Measurements from ENCODE around the gene MYO9A.
A peak's percentile ranks its signal among the peaks of the same experiment; 100 is the strongest.

MYO9A gene

DNA sequence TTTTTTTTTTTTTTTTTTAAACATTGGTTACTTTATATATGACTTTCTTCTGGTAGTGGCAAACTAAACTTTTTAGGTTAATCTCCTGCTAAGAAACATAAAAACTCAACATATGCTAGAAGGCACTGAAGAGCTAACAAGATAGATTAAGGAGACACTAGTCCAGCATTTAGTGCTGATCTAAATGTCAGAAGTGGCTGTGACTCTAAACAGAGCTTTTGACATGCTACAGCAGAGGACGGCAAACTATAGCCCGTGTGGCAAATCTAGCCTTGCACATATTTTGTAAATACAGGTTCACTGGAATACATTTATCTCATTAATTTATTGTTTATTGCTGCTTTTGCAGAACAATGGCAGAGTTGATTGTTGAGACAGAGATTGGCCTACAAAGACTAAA is 287.0 kb downstream of the MYO9A start:
- DNase-seq, result no peak

- no peak for DNase-seq
These were observed 291.8 kb downstream of the MYO9A start for GRCh38 chr15:71826196-71826595.

GRCh38 chr15:71825021-71825730 is 292.8 kb downstream of the MYO9A start:
- DNase-seq, result no peak

- DNase-seq, result no peak
These were observed 294.1 kb downstream of the MYO9A start for GRCh38 chr15:71823801-71824200.

- no peak for DNase-seq
These were observed 294.9 kb downstream of the MYO9A start for GRCh38 chr15:71822890-71823630.

DNA sequence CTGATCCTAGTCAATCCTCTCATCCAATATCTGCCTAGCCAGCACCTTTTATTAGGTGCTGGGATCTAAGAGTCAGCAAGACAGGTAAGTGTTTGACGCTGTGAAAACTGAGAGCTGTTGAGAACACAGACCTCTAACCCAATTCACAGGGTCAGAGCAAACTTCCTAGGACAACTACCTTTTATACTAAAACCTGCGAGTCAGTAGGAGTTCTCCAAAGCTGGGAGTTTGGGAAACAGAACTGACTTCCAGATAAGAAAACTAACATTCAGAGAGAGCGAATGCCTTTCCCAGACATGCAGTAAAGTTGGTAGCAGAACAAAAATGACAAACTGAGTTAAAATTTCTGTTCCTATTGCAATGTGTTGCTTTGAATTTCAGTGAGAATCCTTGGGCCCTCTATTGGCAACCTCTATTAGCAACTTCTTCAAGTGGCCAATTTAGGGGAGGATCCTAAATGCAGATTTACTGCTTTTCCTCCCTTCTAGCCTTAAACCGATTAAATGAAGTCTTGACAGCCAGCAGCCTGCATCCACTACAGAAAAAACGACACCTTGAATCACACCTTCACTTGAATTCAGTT is 296.3 kb downstream of the MYO9A start:
- DNase-seq, result no peak

- no peak for DNase-seq
These were observed 297.8 kb downstream of the MYO9A start for GRCh38 chr15:71820127-71820526.

GRCh38 chr15:71817351-71817750 is 300.6 kb downstream of the MYO9A start:
- DNase-seq, result no peak

DNA sequence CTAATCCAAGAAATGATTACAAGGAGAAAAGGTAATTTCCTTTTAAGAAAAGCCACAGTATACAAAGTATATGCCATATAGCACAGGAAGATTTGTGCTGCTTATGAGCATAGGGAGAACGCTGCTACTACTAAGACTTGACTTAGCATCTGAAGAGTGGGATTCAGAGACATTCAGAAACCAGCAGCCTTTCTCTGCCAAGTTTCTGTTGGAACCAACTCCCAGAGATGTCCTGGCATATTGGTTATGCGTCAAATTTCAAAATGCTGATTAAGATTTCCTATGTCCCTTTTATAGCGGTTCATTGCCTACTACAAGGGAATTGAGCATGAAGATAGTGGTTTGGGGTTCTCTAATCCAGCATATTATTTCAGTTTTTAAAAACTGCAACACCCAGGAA is 302.6 kb downstream of the MYO9A start:
- DNase-seq, result no peak

DNA sequence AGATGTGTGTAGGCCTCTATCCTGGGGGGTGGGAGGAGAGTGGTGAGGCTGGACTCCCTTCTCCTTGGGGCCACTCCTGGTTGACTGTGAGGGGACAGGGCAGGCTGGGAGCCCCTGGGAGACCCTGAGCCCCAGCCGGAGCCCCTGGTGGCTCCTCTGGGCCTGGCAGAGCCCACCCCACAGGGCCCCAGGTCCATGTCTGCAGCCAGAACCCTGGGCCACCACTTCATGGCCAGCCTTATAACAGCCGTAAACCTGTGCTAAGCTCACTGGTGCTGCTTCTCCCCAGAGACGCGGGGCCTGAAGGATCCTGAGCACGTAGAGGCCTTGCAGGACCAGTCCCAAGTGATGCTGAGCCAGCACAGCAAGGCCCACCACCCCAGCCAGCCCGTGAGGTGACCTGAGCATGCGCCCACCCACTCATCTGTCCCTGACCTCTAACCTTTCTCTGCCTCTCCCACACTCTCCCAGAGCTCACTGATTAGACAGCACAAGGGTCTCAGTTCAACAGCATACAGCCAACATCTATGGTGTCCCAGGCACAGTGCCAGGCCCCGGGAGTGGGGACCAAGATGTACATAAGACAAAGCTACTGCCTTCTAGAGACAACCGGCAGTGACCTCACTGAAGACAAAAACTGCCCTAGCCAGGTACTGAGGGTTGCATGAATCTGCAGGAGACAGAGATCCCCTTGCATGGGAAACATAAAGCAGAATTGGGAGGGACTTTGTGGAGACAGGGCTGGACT is 304.1 kb downstream of the MYO9A start:
- DNase-seq, result no peak

DNA sequence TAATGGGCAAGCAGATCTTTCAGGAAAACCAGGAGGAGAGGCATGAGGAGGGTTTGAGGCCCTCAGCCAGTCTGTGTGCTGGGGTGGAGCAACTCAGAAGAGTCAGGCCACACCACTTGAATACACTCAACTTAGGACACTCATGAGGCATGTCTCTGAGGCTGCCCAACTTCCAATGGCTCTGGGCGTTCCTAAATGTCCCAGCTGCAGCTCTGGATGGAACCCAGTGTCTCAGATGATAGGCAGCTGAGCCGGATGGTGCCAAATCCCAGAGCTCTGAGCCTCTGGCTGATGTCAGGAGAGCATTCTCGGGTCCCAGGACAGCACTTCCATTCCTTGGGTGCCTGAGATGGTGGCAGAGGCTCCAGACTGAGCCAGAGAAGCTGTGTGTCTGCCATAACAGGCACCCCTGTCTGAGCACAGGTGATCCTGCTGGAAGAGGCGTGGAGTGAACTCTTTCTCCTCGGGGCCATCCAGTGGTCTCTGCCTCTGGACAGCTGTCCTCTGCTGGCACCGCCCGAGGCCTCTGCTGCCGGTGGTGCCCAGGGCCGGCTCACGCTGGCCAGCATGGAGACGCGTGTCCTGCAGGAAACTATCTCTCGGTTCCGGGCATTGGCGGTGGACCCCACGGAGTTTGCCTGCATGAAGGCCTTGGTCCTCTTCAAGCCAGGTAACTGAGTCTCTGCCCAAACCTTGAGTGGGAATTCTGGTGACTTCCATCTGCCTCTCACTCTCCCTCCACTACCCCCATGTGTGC is 304.8 kb downstream of the MYO9A start:
- no peak for DNase-seq

- no peak for DNase-seq
These were observed 305.9 kb downstream of the MYO9A start for GRCh38 chr15:71811752-71812735.

- DNase-seq, result no peak
These were observed 306.8 kb downstream of the MYO9A start for GRCh38 chr15:71811036-71811736.

DNA sequence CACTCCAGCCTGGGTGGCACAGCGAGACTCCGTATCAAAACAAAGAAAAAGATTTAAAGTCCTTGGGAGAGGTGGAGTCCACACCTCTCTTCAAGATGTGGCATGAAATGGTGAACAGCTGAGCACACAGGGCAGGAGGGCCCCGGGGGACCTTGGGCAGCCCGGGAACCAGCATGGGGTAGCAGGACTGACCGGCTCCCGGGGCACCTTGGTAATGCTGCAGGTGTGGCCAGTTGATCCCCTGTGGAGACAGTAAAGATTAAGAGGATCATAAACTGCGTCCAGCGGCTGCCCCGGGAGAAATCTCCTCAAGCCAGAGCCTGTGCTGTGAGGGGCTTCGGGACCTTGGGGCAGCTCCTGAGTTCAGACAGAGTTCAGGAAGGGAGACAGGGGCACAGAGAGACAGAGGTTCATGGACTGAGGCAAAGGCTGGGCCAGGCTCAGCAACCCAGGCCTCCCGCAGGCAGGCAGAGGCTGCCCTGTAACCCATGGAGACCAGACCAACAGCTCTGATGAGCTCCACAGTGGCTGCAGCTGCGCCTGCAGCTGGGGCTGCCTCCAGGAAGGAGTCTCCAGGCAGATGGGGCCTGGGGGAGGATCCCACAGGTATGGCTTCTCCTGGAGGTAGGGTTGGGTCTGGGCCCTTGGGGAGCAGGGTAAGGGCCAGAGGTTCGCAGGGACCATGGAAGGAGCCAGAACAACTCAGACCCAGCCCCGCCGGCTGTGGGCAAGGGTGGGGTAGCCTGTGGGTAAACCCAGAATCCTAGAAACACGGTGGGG is 307.5 kb downstream of the MYO9A start, which contains the start of gene NR2E3:
Gene NR2E3 (plus strand): TSS at position 299 of the 780 bp plus-strand sequence. CDS start 190 bp downstream, at position 489.
- DNase-seq, result no peak

- DNase-seq, result no peak
These were observed 308.6 kb downstream of the MYO9A start for GRCh38 chr15:71809346-71809745.

- DNase-seq, result no peak
These were observed 309.5 kb downstream of the MYO9A start for GRCh38 chr15:71808311-71809020.

GRCh38 chr15:71807691-71808091 is 310.3 kb downstream of the MYO9A start:
- peak; percentile 42 for DNase-seq

DNA sequence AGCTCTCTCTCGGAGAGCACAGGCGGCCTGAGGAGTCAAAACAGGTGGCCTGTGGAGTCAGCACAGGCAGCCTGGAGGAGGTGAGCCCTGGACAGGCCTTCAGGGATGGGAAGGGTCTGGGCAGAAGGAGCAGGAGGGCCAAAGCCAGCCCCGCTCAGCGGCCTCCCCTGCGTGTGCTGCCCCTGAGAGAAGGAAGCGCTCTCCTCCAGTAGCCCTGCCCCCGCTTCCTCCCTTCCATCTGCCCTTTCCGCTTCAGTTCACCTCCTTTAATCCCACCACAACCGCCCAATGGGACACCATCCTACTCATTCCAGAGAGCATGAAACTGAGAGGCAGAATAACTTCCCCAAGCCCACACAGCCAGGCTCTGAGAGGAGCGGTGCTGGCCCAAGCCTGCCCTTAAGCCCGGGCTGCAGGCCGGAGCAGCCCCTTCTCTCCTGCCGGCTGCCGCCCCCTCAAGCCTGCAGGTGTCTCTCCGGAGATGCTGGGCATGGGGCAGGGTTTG is 310.8 kb downstream of the MYO9A start:
- DNase-seq, result peak; percentile 19

GRCh38 chr15:71806452-71806931 is 311.5 kb downstream of the MYO9A start:
- peak; percentile 49 for DNase-seq
